ENCODE data around the gene RRH.

DNA sequence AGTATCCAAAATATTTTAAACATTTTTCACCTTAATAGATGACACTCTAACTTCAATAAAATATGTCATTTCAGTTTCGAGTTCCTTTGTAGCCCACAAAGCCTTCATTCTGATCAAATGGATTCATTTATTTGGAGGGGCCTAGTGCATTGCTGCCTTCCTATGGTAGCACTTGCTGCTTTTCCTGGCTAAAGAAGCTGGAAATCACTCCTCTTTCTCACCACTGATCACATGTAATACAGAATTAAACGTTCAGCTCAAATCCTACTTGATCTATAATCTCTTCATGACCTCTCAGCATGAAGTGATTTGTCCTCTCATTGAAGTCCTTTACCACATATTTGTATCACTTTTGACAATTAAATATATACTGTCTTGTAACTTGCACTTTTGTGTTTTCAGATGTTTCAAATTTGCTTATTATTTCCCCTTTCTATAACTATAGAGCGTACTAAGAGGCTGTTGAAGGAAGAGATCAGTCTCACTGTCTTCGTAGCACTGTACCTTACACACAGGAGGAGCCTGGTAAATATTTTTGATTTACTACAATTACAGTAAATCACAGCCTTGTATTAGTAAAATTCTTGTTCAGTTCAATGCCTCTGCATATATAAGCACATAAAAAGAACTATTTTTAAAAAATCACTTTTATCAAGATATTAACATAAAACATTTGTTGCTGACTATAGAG lies 26.5 kb upstream of the RRH start:
- TF ChIP-seq, protein P1, sequence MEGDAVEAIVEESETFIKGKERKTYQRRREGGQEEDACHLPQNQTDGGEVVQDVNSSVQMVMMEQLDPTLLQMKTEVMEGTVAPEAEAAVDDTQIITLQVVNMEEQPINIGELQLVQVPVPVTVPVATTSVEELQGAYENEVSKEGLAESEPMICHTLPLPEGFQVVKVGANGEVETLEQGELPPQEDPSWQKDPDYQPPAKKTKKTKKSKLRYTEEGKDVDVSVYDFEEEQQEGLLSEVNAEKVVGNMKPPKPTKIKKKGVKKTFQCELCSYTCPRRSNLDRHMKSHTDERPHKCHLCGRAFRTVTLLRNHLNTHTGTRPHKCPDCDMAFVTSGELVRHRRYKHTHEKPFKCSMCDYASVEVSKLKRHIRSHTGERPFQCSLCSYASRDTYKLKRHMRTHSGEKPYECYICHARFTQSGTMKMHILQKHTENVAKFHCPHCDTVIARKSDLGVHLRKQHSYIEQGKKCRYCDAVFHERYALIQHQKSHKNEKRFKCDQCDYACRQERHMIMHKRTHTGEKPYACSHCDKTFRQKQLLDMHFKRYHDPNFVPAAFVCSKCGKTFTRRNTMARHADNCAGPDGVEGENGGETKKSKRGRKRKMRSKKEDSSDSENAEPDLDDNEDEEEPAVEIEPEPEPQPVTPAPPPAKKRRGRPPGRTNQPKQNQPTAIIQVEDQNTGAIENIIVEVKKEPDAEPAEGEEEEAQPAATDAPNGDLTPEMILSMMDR (conservative IDR thresholded peaks at IDR 0.05; ENCODE audit: low read depth, low read length), result no peak
- TF ChIP-seq RAD21 (IDR thresholded peaks at IDR 0.05; ENCODE audit: low read length) (no peak), MXI1 (IDR thresholded peaks at IDR 0.05; ENCODE audit: borderline replicate concordance, low read depth, low read length) (no peak)
